OCI-LY1 (cell line): ENCODE data around the gene KCNE4.

ENCODE experiments used
- CTCF ChIP-seq: fragments of 200-600 bp; sonication (generic), shearing (Covaris generic); IDR thresholded peaks from 2 replicates; pipeline ENCODE4 v1.5.1; 2017; ENCODE audit warnings: mild to moderate bottlenecking, antibody characterized with exemption, low read length, moderate library complexity, mixed read lengths
- EZH2 ChIP-seq: fragments of 200-600 bp; sonication (generic), shearing (Covaris generic); IDR thresholded peaks from 2 replicates; pipeline ENCODE4 v1.8.0; 2017; ENCODE audit warnings: borderline replicate concordance, mixed run types, mild to moderate bottlenecking, antibody characterized with exemption, low read length, moderate library complexity, mixed read lengths

GRCh38 chr2:223036790-223037444 lies 15.1 kb upstream of the KCNE4 start:
- TF ChIP-seq CTCF, result no peak
- no peak for TF ChIP-seq EZH2
